K562 (cell line): ENCODE data around the gene COL9A2. TPM values are rescaled to one million over a fixed set of nuclear protein-coding genes. Genes with fewer than 3 reads are reported as not detected.
A peak's percentile ranks its signal among the peaks of the same experiment; 100 is the strongest.

ENCODE experiments used
- ARID3A ChIP-seq: IDR thresholded peaks from 2 replicates; pipeline ENCODE4 v1.6.1; 2012; ENCODE audit warnings: low read depth, low read length, improper control_type of control experiment, borderline replicate concordance
- DACH1 ChIP-seq: fragments of 450-650 bp; IDR thresholded peaks from 2 replicates; pipeline ENCODE4 v1.6.1; 2018; ENCODE audit not compliant: partially characterized antibody
- ESRRA ChIP-seq: fragments of 450-650 bp; IDR thresholded peaks from 2 replicates; pipeline ENCODE4 v1.6.1; 2014; ENCODE audit warnings: low read depth, mild to moderate bottlenecking, moderate library complexity, borderline replicate concordance
- KLF13 ChIP-seq: fragments of 450-650 bp; IDR thresholded peaks from 2 replicates; pipeline ENCODE4 v1.6.1; 2016; ENCODE audit warnings: missing genetic modification characterization, low read depth, mild to moderate bottlenecking, missing compliant biosample characterization, moderate library complexity, borderline replicate concordance
- MTA1 ChIP-seq: fragments of 450-650 bp; IDR thresholded peaks from 2 replicates; pipeline ENCODE4 v1.6.1; 2017; ENCODE audit warnings: borderline replicate concordance
- NFIX ChIP-seq: fragments of 250-450 bp; sonication (Bioruptor Pico); IDR thresholded peaks from 2 replicates; pipeline ENCODE4 v1.4.0; 2020; ENCODE audit warnings: low read depth, mild to moderate bottlenecking, moderate library complexity
- NONO ChIP-seq, 2 experiments: fragments of 200-400 bp in 1 of 2; fragments of 450-650 bp in 1 of 2; formaldehyde crosslinking in 1 of 2; IDR thresholded peaks; 2 replicates each; pipeline ENCODE4 v1.6.1; 2017; ENCODE audit warnings: low read depth in 2 of 2, mild to moderate bottlenecking in 2 of 2, moderate library complexity in 2 of 2, low read length in 1 of 2
- SRSF1 ChIP-seq: fragments of 200-400 bp; formaldehyde crosslinking; IDR thresholded peaks from 2 replicates; pipeline ENCODE4 v1.6.1; 2017; ENCODE audit warnings: mild to moderate bottlenecking, low read depth, low read length, moderate library complexity
- TGIF2 ChIP-seq: sonication (generic); formaldehyde crosslinking; IDR thresholded peaks from 2 replicates; pipeline ENCODE4 v1.8.1; 2022; ENCODE audit warnings: mild to moderate bottlenecking, missing genetic modification reagents, moderate library complexity
- ZBED1 ChIP-seq: IDR thresholded peaks from 2 replicates; pipeline ENCODE4 v1.6.1; 2014
- ZBTB11 ChIP-seq, 3 experiments: fragments of 200-800 bp in 1 of 3; fragments of 250-450 bp in 1 of 3; fragments of 450-650 bp in 1 of 3; sonication (Bioruptor Pico) in 1 of 3; sonication (Bioruptor generic) in 1 of 3; formaldehyde crosslinking in 1 of 3; IDR thresholded peaks; 2 replicates each; pipeline versions ENCODE4 v1.6.1 to v1.8.0; 2016 to 2022; ENCODE audit warnings: mild to moderate bottlenecking in 2 of 3, missing genetic modification characterization in 2 of 3, missing compliant biosample characterization in 1 of 3, moderate library complexity in 1 of 3
- ZNF124 ChIP-seq: sonication (generic); formaldehyde crosslinking; IDR thresholded peaks from 2 replicates; pipeline ENCODE4 v1.8.1; 2022; ENCODE audit warnings: missing genetic modification reagents
- polyA plus RNA-seq, 8 experiments: library from polyadenylated mRNA; depleted of rRNA in 4 of 8; stranded (reverse) in 5 of 8; unstranded in 3 of 8; fragments of >200 nt; fragmentation: Nextera tagmentation in 2 of 8; fragmentation: Illumina TruSeq in 1 of 8; extraction: Ambion mirVana in 2 of 8; extraction: Trizol in 1 of 8; gene quantifications; 2 replicates each; pipeline versions ENCODE4 v1.2.1 to v1.2.3, GENCODE V29; 2011 to 2014; ENCODE audit warnings: inconsistent platforms in 1 of 8, missing spikeins in 1 of 8
- total RNA-seq, 7 experiments: library from RNA; depleted of rRNA in 6 of 7; stranded (reverse); fragments of >200 nt in 6 of 7; fragmentation: Illumina TruSeq in 2 of 7; extraction: Trizol in 2 of 7; gene quantifications; 2 replicates each; pipeline versions ENCODE4 v1.2.1 to v1.2.3, GENCODE V29; 2011 to 2021; ENCODE audit warnings: low replicate concordance in 1 of 7

The COL9A2 gene
- total and polyA plus RNA-seq, 9 of the 15 experiments (the other 6 are each of a cell fraction or from before 2014, with no cell fraction given) = 0.03 to 2.2 (median 0.31) TPM

- peak in 1 of 3 experiments; percentile 34; a peak in 1 of 6 replicates for TF ChIP-seq ZBTB11 (CRISPR knock-in tag; IDR thresholded peaks at IDR 0.05)
- no peak for TF ChIP-seq SRSF1
- no peak for TF ChIP-seq MTA1
- TF ChIP-seq ZNF124 (CRISPR knock-in tag) = no peak
- no peak for TF ChIP-seq DACH1
- TF ChIP-seq KLF13 (tag) = no peak
- TF ChIP-seq TGIF2 (CRISPR knock-in tag) = no peak
- peak; percentile 51; the same call in 1 of the 2 replicates for TF ChIP-seq NFIX (CRISPR knock-in tag)
- TF ChIP-seq ZBED1 = peak; percentile 18; the same call in 1 of the 2 replicates
- no peak for TF ChIP-seq NONO (IDR thresholded peaks at IDR 0.05; ENCODE audit: low read depth in 2 of 2, low read length in 1 of 2)
- TF ChIP-seq ARID3A = no peak
- TF ChIP-seq ESRRA = no peak
Measured at GRCh38 chr1:40312238-40313205, 4.6 kb downstream of the COL9A2 start (continued).
